ENCODE data around the gene MIXL1.
"Not testable (repeated sequence)": the region's sequence is repeated elsewhere in the genome, so short reads cannot be mapped to it uniquely, and the experiment has no call there.

Gene MIXL1

DNA sequence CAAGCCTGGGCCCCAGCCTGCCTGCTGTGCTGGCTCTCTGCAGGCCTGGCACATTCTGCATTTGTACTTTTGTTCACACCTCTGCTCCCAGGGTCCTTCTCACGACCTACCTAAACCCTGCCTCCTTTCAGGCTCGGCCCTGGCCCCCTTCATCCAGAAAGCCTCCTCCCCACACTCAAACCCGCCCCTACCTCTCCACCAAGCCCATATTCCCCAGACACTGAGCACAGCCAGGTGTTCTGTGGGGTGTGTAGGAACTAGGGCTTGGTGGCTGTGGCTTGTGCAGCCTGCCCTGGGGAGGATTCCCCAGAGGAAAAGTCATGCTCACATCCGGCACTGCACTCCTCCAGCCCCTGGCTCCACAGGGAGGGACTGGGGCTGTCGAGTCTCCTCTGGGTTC, 8.2 kb upstream of the MIXL1 start:
- DNase-seq (ENCODE audit: low read depth) = no peak

DNA sequence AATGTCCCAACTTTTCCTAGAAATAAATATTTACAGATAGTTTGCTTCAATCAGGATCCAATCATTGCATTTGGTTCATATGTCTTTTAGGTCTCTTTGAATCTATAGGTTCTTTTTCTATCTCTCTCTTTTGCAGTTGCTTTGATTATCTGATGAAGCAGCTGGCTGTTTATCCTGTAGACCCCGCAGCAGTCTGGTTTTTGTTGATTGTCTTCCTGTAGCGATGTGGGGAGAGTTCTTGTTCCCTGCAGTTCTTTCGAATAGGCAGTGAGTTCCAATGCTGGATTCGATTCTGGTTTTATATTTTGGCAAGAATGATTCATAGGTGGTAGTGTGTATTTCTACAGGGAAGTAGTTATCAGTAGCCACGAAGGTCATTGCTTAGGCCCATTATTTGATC, 7.4 kb upstream of the MIXL1 start:
- DNase-seq (ENCODE audit: low read depth) = no peak

DNA sequence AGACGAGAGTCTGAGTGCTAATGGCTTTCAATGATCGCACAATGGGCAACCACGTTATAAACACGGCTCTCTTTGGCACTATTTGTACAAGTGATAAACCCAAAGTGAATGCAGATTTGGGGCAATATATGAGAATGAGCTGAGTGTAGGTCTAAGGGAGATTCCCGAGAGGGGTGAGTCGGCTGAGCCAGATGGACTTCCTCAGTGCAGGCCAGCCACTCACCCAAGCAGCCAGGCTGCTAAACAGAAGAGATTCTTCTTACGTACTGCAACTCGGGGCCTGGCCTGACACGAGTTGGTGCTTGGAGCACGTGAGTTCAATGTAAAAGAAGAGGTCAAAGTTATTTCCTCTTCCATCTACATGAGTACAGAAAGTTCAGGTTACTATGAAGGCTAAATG, 6.2 kb upstream of the MIXL1 start:
- DNase-seq (ENCODE audit: low read depth) = no peak

DNA sequence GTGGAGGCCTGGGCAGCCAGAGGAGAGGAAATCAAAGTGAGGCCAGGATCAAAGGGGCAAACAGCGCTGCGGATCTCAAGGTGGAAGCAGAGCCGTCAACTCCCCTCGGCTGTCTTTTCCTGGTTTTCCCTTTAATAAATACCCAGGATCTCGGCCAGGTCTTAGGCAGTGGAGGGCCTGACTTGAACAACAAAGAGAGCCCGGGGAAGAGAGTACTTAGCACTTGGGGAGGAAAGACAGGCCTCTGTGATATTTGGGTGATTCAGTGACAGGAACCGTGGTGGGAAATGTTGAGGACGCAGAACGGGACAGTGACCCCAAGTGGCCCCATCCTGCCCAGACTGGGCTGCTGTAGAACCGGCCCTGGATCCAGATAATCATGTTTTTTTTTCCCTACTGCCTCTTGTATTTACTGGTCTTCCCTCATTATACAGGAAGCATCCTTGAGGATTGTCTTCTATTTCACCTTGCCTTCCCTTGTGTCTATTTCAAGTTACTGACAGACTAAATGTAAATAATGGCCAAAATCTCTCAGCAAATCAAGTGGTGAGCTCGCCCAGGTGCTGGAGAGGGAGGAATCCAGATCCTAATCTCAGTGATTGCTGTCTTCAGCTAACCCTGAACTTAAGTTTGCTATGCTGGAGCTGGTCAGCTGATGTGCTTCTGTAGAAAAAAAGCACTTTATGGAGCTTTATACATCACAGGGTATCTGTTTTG, 2.8 kb upstream of the MIXL1 start:
- DNase-seq (ENCODE audit: low read depth) = no peak

DNA sequence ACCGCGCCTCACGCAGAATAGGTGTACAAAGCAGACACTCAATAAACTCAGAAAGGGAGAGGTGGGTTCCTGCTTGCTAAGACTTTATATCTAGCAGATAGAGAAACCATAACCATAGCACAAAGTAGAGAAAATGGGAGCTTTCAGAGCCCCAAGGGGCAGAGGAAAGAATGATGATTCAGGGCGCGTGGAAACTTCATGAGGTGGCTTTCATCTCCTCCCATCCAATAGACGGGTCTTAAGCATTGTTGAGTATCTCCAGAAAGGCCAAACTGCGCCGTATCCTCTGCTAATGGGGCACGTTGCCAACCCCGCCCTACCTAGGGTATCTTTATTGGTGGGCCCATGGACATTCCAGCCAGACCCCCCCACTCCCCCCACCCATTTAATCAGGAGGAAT, 778 bp upstream of the MIXL1 start:
- DNase-seq (ENCODE audit: low read depth) = no peak

DNA sequence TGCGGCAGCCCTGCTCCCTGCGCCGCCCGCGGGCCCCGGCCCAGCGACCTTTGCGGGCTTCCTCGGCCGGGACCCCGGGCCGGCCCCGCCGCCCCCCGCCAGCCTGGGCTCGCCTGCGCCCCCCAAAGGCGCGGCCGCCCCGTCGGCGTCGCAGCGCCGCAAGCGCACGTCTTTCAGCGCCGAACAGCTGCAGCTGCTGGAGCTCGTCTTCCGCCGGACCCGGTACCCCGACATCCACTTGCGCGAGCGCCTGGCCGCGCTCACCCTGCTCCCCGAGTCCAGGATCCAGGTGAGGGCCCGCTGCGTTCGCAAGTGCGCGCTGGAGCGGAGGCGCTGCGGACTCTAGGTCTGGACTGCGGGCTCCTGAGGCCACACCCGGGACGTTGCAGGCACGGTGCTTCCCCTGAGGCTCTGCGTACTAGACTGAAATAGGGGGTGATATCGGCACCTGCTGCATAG, 351 bp downstream of the MIXL1 start:
- DNase-seq (ENCODE audit: low read depth) = no peak

DNA sequence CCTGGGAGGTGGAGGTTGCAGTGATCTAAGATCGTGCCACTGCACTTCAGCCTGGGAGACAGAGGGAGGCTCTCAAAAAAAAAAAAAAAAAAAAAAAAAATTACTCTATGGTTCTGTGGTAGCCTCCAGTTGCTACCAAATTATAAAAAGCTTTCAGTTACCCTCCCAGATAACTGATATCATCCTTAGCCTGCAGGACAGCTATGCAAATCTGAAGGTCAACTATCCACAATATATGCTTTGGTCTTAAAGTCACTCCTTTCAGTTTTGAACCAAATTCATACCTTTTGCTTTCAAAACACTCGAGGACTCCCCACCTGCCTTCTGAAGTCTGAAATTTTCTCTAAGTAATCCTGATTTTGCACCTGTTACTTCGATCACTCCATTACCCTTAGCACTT, 3.1 kb downstream of the MIXL1 start:
- no peak for DNase-seq (ENCODE audit: low read depth)

DNA sequence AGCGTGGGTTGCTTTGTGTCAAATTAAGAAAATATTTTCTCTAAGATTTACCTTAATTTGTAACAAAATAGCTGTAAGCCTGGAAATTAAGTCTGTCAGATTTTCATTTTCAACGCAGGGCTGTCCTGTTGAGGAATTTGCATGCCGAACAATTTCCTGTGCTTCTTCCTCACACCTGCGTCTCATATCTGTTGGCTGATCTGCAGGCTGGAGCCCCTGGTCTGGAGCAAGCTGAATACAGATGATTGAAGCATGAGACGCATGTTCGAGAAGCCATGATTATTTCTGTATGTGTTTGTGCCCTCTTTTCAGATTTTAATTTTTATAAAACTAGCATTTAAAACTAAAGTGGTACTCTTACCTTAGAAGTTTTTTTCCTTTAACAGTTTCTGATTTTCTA, 9.8 kb downstream of the MIXL1 start:
- no peak for DNase-seq (ENCODE audit: low read depth)

DNA sequence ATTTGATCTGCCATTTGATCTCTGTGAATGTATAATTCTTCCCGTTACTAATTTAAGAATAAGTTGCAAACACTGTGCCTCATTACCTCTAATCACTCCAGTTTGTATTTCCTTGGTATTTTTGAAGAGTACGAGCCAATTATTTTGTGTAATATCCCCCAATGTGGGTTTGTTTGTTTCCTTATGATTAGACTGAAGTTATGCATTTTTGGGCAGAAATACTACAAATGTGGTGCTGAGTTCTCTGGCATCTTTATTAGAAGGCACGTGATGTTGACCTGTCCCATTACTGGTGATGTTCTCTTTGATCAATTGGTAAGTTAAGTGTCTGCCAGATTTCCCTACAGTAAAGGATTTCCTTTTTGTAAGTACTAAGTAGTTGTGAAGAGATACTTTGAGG, 10.3 kb downstream of the MIXL1 start:
- no peak for DNase-seq (ENCODE audit: low read depth)

DNA sequence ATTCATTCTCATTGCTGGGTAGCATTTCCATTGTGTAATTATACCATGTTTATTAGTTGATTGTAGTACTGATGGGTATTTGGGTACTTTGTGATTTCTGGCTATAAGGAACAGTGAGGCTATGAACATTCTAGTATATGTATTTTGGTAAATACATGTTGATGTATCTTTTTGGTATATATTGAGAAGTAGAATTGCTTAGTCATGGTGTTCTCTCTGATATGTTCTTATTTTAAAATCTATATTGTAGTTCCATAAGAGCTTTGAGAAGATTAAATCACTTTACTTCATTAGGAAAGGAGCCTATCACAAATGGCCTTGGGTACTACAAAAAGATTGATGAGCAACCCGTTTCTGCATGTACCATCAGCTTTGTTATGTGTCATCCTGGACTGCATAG, 13.4 kb downstream of the MIXL1 start:
- no peak for DNase-seq (ENCODE audit: low read depth)

DNA sequence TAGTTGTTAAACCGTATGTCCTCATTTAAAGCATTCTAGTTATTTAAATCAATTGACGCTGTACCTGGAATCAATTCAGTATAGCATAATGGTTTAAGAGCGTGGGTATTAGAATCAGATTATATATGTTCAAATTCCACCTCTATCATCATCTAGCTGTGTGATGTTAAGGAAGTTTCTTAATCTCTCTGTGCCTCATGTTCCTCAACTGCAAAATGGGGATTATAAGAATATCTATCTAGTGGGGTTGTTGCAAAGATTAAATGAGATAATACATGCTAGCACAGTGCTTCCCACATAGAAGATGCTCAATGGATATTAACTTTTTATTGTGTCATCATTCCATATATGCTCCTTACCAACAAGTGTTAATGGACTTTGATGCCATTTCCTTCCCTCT, 16.0 kb downstream of the MIXL1 start:
- no peak for DNase-seq (ENCODE audit: low read depth)

DNA sequence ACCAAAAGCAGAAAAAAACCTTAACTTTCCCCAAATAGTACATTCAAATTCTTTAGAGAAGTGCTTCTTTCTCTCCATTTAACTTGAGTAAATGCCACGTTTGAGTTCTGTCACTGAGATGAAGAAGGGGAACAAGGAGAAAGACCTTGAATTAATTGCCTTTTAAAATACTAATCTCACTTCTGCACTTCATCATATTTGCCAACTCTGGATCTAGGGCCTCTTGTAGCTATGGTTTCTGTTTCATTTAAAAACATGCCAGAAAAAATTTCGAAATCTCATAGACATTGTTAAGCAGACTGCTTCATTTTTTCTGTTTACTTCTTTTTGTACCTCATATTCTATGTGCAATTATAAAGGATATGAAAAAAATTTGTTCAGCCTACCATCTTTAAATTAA, 24.6 kb downstream of the MIXL1 start:
- DNase-seq (ENCODE audit: low read depth) = no peak

DNA sequence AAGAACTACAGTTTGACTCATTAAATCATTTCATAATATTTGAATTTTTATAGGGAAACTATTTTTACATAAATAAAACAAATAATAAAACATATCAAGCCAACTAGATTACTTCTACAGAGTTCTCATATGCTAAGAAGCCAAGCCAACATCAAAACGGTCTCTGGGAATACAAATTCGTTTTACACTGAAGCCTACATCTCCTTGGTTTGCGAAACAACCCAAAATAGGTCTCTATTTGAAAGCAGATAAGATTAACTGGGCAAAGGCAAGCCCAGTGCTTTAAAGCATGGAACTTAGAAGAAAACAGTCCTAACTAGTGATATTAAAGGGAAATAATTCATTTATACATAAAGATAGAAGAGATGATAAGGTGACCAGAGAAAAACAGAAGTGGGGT, 25.3 kb downstream of the MIXL1 start:
- DNase-seq (ENCODE audit: low read depth) = no peak

DNA sequence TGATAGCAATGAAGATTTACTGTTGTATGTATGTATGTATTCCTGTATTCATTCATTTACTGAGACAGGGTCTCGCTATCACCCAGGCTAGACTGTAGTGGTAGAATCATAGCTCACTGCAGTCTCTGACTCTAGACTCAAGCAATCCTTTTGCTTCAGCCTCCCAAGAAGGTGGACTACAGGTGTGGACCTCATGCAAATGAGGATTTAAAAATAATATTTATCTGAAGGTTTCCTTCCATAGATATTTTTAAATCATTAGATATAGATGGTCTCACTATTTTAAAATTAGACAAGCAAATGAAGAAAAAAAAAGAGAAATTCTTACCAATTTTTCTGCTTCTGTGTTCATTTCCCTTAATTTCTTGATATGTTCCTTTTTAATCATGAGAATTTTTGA, 27.0 kb downstream of the MIXL1 start:
- DNase-seq (ENCODE audit: low read depth) = no peak

DNA sequence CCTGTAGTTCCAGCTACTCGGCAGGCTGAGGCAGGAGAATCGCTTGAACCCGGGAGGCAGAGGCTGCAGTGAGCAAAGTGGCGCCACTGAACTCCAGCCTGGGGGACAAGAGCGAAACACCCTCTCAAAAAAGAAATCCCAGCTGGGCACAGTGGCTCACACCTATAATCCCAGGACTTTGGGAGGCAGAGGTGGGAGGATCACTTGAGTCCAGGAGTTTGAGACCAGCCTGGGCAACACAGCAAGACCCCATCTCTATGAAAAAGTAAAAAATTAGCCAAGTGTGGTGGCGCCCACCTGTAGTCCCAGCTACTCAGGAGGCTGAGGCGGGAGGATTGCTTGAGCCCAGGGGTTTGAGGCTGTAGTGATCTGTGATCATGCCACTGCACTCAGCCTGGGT, 29.4 kb downstream of the MIXL1 start:
- not testable (repeated sequence) for DNase-seq (ENCODE audit: low read depth)

DNA sequence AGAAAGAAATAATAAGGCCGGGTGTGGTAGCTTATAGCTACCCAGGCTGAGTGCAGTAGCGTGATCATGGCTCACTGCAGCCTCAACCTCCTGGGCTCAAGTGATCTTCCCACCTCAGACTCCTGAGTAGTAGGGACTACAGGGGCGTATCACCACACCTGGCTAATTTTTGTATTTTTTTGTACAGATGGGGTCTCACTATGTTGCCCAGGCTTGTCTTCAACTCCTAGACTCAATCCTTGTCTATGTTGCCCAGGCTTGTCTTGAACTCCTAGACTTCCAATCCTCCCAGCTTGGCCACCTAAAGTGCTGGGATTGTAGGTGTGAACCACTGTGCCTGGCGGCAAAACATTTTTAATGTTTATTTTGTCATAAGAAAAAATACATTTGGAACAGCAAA, 30.5 kb downstream of the MIXL1 start:
- DNase-seq (ENCODE audit: low read depth) = no peak

DNA sequence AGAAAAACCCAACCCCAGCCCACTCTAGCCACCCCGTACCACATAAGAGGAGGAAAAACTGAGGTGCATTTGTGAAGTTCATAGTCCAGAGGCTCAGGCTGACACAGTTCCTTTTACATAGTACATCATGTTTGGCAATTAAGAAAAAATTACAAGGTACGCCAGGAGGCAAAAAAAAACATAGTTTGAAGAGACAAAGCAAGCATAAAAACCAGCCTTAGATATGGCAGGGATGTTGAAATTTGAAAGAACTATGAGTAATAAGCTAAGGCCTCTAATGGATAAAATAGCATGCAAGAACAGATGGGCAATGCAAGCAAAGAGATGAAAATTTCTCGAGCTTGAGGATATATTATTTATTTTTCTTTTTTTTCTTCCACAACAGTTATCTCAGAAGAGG, 31.9 kb downstream of the MIXL1 start:
- DNase-seq (ENCODE audit: low read depth) = no peak

DNA sequence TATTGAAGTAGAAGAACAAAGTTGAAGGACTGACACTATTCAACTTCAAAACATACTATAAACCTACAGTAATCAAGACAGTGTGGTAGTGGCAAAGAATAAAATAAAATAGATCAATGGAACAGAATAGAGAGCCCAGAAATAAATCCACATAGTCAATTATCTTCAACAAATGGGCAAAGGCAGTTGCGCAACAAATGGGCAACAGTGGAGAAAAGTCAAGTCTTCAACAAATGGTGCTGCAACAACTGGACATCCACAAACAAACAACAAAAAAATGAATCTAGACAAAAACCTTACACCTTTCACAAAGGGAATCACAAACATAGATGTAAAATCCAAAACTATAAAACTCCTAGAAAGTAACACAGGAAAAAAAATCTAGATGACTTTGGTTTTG, 38.4 kb downstream of the MIXL1 start:
- DNase-seq (ENCODE audit: low read depth) = no peak

DNA sequence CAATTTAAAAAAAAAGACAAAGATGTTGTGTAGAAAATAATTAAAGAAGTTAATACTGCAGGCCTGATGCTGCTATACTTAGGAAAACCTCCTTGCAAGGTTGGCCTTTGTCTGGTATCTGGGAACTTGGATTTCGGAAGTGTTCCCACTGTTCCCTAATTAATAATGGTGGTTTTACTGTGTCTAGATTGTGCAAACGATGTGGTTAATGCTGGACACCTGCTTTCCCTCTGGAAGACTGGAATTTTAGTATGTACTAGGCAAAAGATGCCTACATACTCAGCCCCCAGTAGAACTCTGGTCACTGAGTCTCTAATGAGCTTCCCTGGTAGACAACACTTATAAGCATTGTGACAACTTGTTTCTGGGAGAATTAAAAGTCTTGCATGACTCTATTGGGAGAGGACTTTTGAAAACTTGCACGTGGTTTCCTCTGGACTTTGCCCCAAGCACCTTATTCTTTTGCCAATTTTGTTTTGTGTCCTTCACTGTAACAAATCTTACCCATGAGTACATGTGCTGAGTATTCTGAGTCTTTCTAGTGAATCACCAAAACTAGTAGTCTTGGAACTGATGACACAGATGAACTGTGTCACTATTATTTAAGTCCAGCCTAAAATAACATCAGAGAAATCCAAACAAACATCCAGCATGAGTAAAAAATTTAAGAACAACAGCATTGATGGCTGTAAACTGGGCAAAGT, 45.1 kb downstream of the MIXL1 start:
- DNase-seq (ENCODE audit: low read depth) = no peak

DNA sequence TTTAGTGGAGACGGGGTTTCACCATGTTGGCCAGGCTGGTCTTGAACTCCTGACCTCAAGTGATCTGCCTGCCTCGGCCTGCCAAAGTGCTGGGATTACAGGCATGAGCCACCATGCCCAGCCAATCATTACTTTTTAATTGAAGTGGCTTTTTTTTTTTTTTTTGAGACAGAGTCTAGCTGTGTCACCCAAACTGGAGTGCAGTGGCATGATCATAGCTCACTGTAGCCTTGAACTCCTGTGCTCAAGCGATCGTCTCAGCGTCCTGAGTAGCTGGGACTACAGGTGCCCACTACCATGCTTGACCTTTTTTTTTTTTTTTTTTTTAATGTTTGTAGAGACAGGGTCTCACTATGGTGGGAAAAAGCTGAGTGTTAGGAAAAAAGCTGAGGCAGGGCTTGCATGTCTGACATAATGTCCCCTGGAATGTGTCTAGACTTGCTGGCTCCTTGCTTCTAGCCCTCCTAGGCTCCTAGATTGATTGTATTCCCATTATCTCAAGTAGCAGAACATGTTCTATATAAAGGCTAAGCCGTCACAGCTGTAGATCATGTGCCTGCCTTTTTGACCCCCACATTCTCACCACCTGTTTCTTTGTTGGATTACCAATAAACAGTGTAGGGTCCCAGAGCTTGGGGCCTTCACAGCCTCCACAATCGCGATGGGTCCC, 48.9 kb downstream of the MIXL1 start:
- DNase-seq (ENCODE audit: low read depth) = not testable (repeated sequence)

DNA sequence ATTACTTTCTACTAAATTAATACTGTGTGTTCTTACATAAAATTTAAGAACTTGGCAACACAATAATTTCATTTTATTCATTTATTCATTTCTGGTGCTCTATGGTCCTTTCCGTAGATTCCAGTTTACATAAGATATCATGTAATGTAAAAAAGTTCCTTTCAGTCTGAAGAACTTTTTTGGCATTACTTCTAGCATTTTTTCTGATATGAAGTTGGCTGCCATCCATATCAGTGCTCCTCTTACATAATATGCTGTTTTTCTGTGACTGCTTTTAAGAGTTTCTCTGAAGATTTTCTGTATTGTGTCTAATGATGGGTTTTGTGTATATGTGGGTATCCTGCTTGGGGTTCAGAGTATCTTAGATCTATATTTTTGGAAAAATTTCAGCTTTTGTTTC, 50.7 kb downstream of the MIXL1 start:
- DNase-seq (ENCODE audit: low read depth) = no peak

DNA sequence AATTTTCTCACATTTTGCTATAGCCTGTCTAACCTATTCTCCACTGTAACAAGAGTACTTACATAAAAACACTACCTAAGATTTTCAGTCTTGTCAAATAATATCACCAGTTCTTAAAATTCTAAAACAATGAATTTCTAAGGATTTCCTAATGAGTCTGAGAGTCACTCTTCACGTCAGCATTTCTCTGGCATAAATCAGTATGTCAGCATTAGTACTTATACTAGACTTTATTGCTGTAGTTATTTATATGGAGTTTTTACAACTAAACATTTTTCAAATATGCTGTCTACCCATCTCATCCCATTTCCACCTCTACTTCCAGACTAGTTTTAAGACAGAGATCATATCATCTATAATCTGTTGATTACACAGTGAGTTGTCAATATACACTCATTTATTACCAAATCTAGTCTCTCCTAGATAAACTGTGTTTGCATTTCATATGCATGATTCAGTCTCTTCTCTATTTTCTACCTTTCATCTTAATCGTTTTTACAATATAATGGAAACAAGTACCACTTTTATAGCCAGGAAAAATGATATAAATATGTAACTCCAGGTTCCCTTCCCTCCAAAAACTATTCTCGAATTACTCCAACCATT, 52.7 kb downstream of the MIXL1 start:
- DNase-seq (ENCODE audit: low read depth) = no peak

Measured in T follicular helper cell (primary cell).